ENCODE results near the gene ACSF3. TPM values are rescaled to one million over a fixed set of nuclear protein-coding genes. Genes with fewer than 3 reads are reported as not detected.
A peak's percentile ranks its signal among the peaks of the same experiment; 100 is the strongest.

Gene ACSF3
- total RNA-seq, 2 donors from 2014 or later: 33.1 to 59.9 TPM

- Mint-ChIP-seq H3K9me3 (no peaks in the 10 kb centered on the region), H3K36me3 (no peaks in the 10 kb centered on the region), H3K27ac (no peak overlapping the region)
- ATAC-seq: no peak
- DNase-seq (ENCODE audit: low spot score in 2 of 2): no peak
Observed at GRCh38 chr16:89172528-89173173, 79.0 kb downstream of the ACSF3 start.

- DNase-seq (ENCODE audit: low spot score in 2 of 2) (no peak), ATAC-seq (no peak)
- H3K9me3 Mint-ChIP-seq: no peaks in the 10 kb centered on the region
- no peaks in the 10 kb centered on the region for H3K36me3 Mint-ChIP-seq
- H3K27ac Mint-ChIP-seq: no peak overlapping the region
Observed at GRCh38 chr16:89173174-89173921, 79.7 kb downstream of the ACSF3 start.

- DNase-seq (ENCODE audit: low spot score in 2 of 2) (no peak), ATAC-seq (no peak)
- Mint-ChIP-seq H3K27ac (peak overlapping the region in 1 of 2 donors; percentile 14), H3K9me3 (no peaks in the 10 kb centered on the region), H3K36me3 (no peaks in the 10 kb centered on the region)
Observed at GRCh38 chr16:89174055-89174827, 80.6 kb downstream of the ACSF3 start.

GRCh38 chr16:89174877-89175276 lies 81.2 kb downstream of the ACSF3 start:
- Mint-ChIP-seq H3K9me3 (no peaks in the 10 kb centered on the region), H3K36me3 (no peaks in the 10 kb centered on the region), H3K27ac (no peak overlapping the region)
- ATAC-seq (no peak), DNase-seq (ENCODE audit: low spot score in 2 of 2) (no peak)

GRCh38 chr16:89175280-89176146 lies 81.9 kb downstream of the ACSF3 start:
- H3K9me3 Mint-ChIP-seq: no peaks in the 10 kb centered on the region
- no peak for ATAC-seq
- no peaks in the 10 kb centered on the region for H3K36me3 Mint-ChIP-seq
- no peak overlapping the region for H3K27ac Mint-ChIP-seq
- no peak for DNase-seq (ENCODE audit: low spot score in 2 of 2)

DNA sequence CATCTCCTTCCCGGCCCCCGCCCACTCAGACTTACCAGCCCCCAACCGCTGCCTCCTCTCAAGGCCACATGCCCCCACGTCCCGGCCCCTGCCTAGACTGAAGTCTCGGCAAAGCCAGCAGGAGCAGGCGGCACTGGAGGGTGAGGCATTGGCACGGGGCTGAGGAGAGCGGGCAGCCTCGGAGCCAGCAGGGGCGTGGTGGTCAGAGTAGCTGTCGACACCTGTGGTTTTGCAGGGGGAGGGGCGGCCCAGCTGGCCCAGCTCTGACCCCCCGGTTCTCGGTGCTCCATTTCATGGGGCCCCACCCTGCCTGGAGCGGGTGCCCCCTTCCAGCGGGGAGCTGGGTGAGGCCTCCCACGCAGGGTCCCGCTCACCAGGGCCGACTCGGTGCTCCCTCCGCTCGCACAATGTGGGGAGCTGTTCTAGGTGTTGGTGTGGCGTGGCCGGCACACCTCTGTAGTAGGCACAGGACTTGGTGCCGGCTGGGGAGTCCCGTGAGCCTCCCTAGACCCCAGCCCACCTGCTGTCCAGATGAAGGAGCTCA lies 82.6 kb downstream of the ACSF3 start:
- DNase-seq (ENCODE audit: low spot score in 2 of 2) (no peak), ATAC-seq (no peak)
- no peaks in the 10 kb centered on the region for H3K9me3 Mint-ChIP-seq
- no peaks in the 10 kb centered on the region for H3K36me3 Mint-ChIP-seq
- no peak overlapping the region for H3K27ac Mint-ChIP-seq

DNA sequence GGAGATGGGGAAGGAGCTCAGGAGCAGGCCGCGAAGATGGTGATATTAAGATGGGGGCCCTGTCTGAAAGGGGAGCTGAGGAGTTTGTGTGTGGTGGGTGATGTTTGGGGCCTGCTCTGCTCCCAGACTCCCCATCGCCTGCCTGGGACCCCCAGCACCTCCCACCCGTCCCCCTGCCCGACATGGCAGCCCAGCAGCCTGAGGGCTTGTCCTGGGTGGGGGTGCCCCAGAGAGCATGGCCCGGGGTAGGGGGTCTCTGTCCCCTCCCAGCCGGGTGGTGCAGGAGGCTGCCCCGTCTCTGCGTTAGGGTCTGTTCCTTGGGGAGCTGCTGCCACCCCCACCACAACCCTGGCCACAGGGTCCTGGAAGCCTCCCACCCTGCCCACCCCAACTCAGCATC lies 83.1 kb downstream of the ACSF3 start:
- Mint-ChIP-seq H3K9me3 (no peaks in the 10 kb centered on the region), H3K27ac (no peak overlapping the region), H3K36me3 (no peaks in the 10 kb centered on the region)
- ATAC-seq (no peak), DNase-seq (ENCODE audit: low spot score in 2 of 2) (no peak)

DNA sequence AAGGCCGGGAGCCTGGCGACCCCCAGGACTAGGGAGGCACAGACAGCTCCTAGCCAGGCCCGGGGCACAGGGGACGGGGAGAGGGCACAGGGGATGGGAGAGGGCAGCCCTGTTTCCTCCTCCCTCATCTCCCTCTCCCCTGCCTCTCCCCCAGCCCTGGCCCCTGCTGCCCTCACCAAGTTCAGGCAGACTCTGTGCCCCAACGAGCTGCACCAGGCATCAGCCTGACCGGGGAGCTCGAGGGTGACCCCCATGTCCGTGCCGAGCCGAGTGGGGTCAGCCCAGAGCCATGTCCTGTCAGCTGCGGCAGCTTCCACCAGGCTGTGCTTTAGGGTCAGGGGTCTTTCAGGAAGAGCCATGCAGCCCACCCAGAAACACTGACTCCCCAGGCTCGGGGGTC lies 83.8 kb downstream of the ACSF3 start:
- Mint-ChIP-seq H3K9me3 (no peaks in the 10 kb centered on the region), H3K36me3 (no peaks in the 10 kb centered on the region), H3K27ac (no peak overlapping the region)
- ATAC-seq (no peak), DNase-seq (ENCODE audit: low spot score in 2 of 2) (no peak)

GRCh38 chr16:89178453-89179147 lies 84.9 kb downstream of the ACSF3 start:
- H3K27ac Mint-ChIP-seq: no peak overlapping the region
- H3K9me3 Mint-ChIP-seq: no peaks in the 10 kb centered on the region
- no peak for ATAC-seq
- H3K36me3 Mint-ChIP-seq: no peaks in the 10 kb centered on the region
- DNase-seq (ENCODE audit: low spot score in 2 of 2): no peak

- no peak for ATAC-seq
- no peaks in the 10 kb centered on the region for H3K36me3 Mint-ChIP-seq
- no peak overlapping the region for H3K27ac Mint-ChIP-seq
- no peaks in the 10 kb centered on the region for H3K9me3 Mint-ChIP-seq
- DNase-seq (ENCODE audit: low spot score in 2 of 2): no peak
Observed at GRCh38 chr16:89179148-89179484, 85.5 kb downstream of the ACSF3 start.

DNA sequence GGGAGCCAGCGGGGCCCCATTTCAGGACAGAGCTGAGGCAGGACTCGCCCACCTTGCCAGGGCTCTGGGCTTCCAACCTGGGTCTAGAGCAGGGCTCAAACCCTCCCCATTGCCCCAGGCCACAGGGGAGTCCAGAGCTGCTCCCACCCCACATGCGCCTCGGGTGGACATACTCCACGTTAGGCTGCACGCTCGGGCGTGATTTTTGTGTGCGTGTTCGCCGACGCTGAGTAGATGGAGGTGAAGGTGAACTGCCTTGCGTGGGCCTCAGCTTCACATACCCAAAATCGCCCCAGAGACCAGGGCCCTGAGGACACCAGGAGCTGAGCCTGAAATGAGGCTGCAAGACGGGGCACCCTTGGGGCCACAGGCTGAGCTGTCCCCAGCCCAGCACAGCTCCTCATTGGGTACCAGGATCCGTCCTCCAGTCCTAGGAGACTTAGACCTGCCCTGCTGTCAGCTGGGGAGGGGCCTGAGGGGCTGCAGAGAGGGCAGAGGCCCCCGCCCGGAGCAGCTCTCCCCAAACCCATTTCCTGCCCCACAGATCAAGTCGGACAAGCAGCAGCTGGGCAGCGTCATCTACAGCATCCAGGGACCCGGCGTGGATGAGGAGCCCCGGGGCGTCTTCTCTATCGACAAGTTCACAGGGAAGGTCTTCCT lies 86.1 kb downstream of the ACSF3 start:
- ATAC-seq (no peak), DNase-seq (ENCODE audit: low spot score in 2 of 2) (no peak)
- H3K27ac Mint-ChIP-seq: no peak overlapping the region
- no peaks in the 10 kb centered on the region for H3K36me3 Mint-ChIP-seq
- H3K9me3 Mint-ChIP-seq: no peaks in the 10 kb centered on the region

DNA sequence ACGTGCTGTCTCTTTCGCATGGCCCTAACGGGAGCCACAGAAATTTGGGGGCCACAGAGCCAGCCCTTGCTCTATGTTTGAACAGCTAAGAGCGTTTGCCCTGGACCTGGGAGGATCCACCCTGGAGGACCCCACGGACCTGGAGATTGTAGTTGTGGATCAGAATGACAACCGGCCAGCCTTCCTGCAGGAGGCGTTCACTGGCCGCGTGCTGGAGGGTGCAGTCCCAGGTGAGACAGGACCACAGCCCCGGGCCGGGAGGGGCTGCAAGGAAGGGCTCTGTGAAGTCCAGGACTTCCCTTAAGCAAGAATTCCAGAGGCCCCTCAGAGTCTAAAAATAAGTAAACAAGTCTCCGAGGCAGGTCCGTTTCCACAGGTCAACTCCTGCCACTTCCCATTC lies 89.8 kb downstream of the ACSF3 start:
- DNase-seq (ENCODE audit: low spot score in 2 of 2) (no peak), ATAC-seq (no peak)
- no peaks in the 10 kb centered on the region for H3K9me3 Mint-ChIP-seq
- H3K27ac Mint-ChIP-seq: no peak overlapping the region
- H3K36me3 Mint-ChIP-seq: no peaks in the 10 kb centered on the region

- no peaks in the 10 kb centered on the region for H3K36me3 Mint-ChIP-seq
- DNase-seq (ENCODE audit: low spot score in 2 of 2): no peak
- ATAC-seq: no peak
- no peaks in the 10 kb centered on the region for H3K9me3 Mint-ChIP-seq
- H3K27ac Mint-ChIP-seq: no peak overlapping the region
Observed at GRCh38 chr16:89183975-89184676, 90.5 kb downstream of the ACSF3 start.

DNA sequence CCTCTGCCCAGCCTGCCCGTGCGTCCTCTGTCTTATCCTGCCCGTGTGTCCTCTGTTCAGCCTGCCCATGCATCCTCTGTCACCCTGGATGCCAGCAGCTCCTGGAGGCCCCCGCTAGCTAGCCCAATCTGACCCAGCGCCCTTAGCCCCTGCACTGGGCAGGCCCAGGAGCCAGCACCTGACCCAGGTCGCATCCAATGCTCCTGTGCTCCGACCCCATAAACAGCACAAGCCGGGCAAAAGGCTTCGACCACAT lies 91.0 kb downstream of the ACSF3 start:
- Mint-ChIP-seq H3K36me3 (no peaks in the 10 kb centered on the region), H3K9me3 (no peaks in the 10 kb centered on the region), H3K27ac (no peak overlapping the region)
- DNase-seq (ENCODE audit: low spot score in 2 of 2) (no peak), ATAC-seq (no peak)

All from activated naive CD4-positive, alpha-beta T cell treated with anti-CD3 and anti-CD28 coated beads, Interleukin-2, amount 50 U/mL, for 72 hours (primary cell).